HCT116 (cell line): ENCODE results near the gene SLC15A3. TPM values are rescaled to one million over a fixed set of nuclear protein-coding genes. Genes with fewer than 3 reads are reported as not detected.

Source experiments
- ATAC-seq: fragments of 200-7000 bp; cut with Tn5 transposase; 2 replicates; pipeline ENCODE4 v1.9.1; 2020; ENCODE audit warnings: mild to moderate bottlenecking, moderate library complexity
- BruUV-seq: library from RNA; stranded (reverse); fragments of 400-500 nt; replicated peaks from 2 replicates; lab custom pipeline; 2021; lab: Mats Ljungman, UMichigan
- CTCF ChIA-PET: fragments of 300-600 bp; sonication (Branson Sonifier 250); formaldehyde crosslinking; loops from one replicate; lab custom pipeline; 2021; ENCODE audit warnings: antibody characterized with exemption; lab: Charles Lee
- POLR2A ChIA-PET: fragments of 300-600, 350-600 bp; sonication (Branson Sonifier 250); formaldehyde crosslinking; loops from one replicate; lab custom pipeline; 2021; ENCODE audit warnings: antibody characterized with exemption; lab: Charles Lee
- RAD21 ChIA-PET, 2 experiments: fragments of 300-600 bp; sonication (Branson Sonifier 250); formaldehyde crosslinking; loops; one replicate each; lab custom pipeline; 2023; ENCODE audit warnings: low total read pairs in 2 of 2; ENCODE audit not compliant: uncharacterized antibody in 2 of 2, unreplicated experiment in 2 of 2, low non-redundant PET in 1 of 2; lab: Charles Lee
- DNase-seq: peaks from one replicate; pipeline ENCODE4 v3.0.0-alpha.2; 2010; ENCODE audit warnings: low read depth, low spot score
- H2AFZ ChIP-seq: fragments of 200-600 bp; shearing (Covaris generic), sonication (generic); 2 replicates; pipeline ENCODE4 v1.6.1; 2017; ENCODE audit warnings: low read depth, mixed run types, mixed read lengths, antibody characterized with exemption, low read length; ENCODE audit not compliant: poor library complexity, severe bottlenecking
- H3K27ac ChIP-seq: 2 replicates; pipeline ENCODE4 v1.5.1; 2012; ENCODE audit warnings: low read depth, low read length
- H3K27me3 ChIP-seq: fragments of 200-600 bp; sonication (generic); 2 replicates; pipeline ENCODE4 v1.6.1; 2016; ENCODE audit warnings: mixed run types, low read length, mixed read lengths; ENCODE audit not compliant: insufficient read depth
- H3K36me3 ChIP-seq, 2 experiments: fragments of 200-500 bp in 1 of 2; fragments of 200-600 bp in 1 of 2; sonication (Bioruptor generic) in 1 of 2; sonication (generic) in 1 of 2; 2 replicates each; pipeline versions ENCODE4 v1.5.1 to v1.6.1; 2014 to 2016; ENCODE audit warnings: low read length in 2 of 2, inconsistent platforms in 1 of 2, mixed read lengths in 1 of 2, mixed run types in 1 of 2; ENCODE audit not compliant: insufficient read depth in 2 of 2, control insufficient read depth in 1 of 2
- H3K4me1 ChIP-seq, 2 experiments: fragments of 200-600 bp in 1 of 2; sonication (generic) in 1 of 2; 2 replicates each; pipeline versions ENCODE4 v1.5.1 to v1.6.1; 2012 to 2017; ENCODE audit warnings: low read length in 2 of 2, inconsistent platforms in 1 of 2, mild to moderate bottlenecking in 1 of 2, mixed read lengths in 1 of 2, mixed run types in 1 of 2, moderate library complexity in 1 of 2; ENCODE audit not compliant: insufficient read depth in 2 of 2, control insufficient read depth in 1 of 2
- H3K4me2 ChIP-seq: fragments of 200-600 bp; sonication (generic); 2 replicates; pipeline ENCODE4 v1.6.1; 2017; ENCODE audit warnings: mixed run types, low read length, mixed read lengths
- H3K4me3 ChIP-seq, 2 experiments: fragments of 200-600 bp in 1 of 2; sonication (generic) in 1 of 2; replicated peaks in 1 of 2; 2 replicates each; pipeline ENCODE4 v1.5.1; 2011 to 2016; ENCODE audit warnings: low read length in 2 of 2, control low read depth in 1 of 2, low read depth in 1 of 2, mild to moderate bottlenecking in 1 of 2, mixed read lengths in 1 of 2, mixed run types in 1 of 2
- H3K79me2 ChIP-seq: fragments of 200-600 bp; sonication (generic); 2 replicates; pipeline ENCODE4 v1.6.1; 2017; ENCODE audit warnings: mild to moderate bottlenecking, mixed run types, low read length, moderate library complexity, mixed read lengths; ENCODE audit not compliant: insufficient read depth
- H3K9ac ChIP-seq: fragments of 200-600 bp; sonication (generic); 2 replicates; pipeline ENCODE4 v1.6.1; 2016; ENCODE audit warnings: low read length, mixed read lengths
- H3K9me2 ChIP-seq: fragments of 200-600 bp; sonication (generic), shearing (Covaris generic); 2 replicates; pipeline ENCODE4 v1.6.1; 2017; ENCODE audit warnings: mixed run types, mild to moderate bottlenecking, moderate library complexity; ENCODE audit not compliant: insufficient read depth
- H3K9me3 ChIP-seq, 2 experiments: fragments of 200-500 bp in 1 of 2; fragments of 200-600 bp in 1 of 2; sonication (Bioruptor generic) in 1 of 2; sonication (generic) in 1 of 2; 2 replicates each; pipeline ENCODE4 v1.6.1; 2014 to 2017; ENCODE audit warnings: low read length in 2 of 2, mixed read lengths in 2 of 2, inconsistent platforms in 1 of 2, low read depth in 1 of 2, mild to moderate bottlenecking in 1 of 2, mixed run types in 1 of 2, moderate library complexity in 1 of 2; ENCODE audit not compliant: control insufficient read depth in 1 of 2, insufficient read depth in 1 of 2
- H4K20me1 ChIP-seq: fragments of 200-600 bp; sonication (generic), shearing (Covaris generic); 2 replicates; pipeline ENCODE4 v1.6.1; 2017; ENCODE audit warnings: mixed run types, mild to moderate bottlenecking, moderate library complexity; ENCODE audit not compliant: insufficient read depth
- ATF3 ChIP-seq: IDR thresholded peaks from 2 replicates; pipeline ENCODE4 v1.6.1; 2012
- CEBPB ChIP-seq: IDR thresholded peaks from 2 replicates; pipeline ENCODE4 v1.6.1; 2012; ENCODE audit warnings: low read depth
- EZH2 ChIP-seq: fragments of 200-600 bp; sonication (generic); IDR thresholded peaks from 2 replicates; pipeline ENCODE4 v1.6.1; 2017; ENCODE audit warnings: antibody characterized with exemption, mixed run types
- EZH2phosphoT487 ChIP-seq: fragments of 200-600 bp; IDR thresholded peaks from 2 replicates; pipeline ENCODE4 v1.6.1; 2018; ENCODE audit warnings: antibody characterized with exemption, borderline replicate concordance
- JUND ChIP-seq: IDR thresholded peaks from 2 replicates; pipeline ENCODE4 v1.6.1; 2012
- MAX ChIP-seq: IDR thresholded peaks from 2 replicates; pipeline ENCODE4 v1.6.1; 2012
- POLR2A ChIP-seq: IDR thresholded peaks from 2 replicates; pipeline ENCODE4 v1.7.0; 2011; ENCODE audit warnings: borderline replicate concordance; ENCODE audit not compliant: insufficient read depth, insufficient read length; ENCODE audit errors: extremely low read depth
- RAD21 ChIP-seq: IDR thresholded peaks from 2 replicates; pipeline ENCODE4 v1.6.1; 2012; ENCODE audit warnings: low read depth, mild to moderate bottlenecking
- SIN3A ChIP-seq: IDR thresholded peaks from 2 replicates; pipeline ENCODE4 v1.6.1; 2012; ENCODE audit warnings: low read depth
- SP1 ChIP-seq: IDR thresholded peaks from 2 replicates; pipeline ENCODE4 v1.6.1; 2012; ENCODE audit warnings: low read depth
- TCF7L2 ChIP-seq: IDR thresholded peaks from 2 replicates; pipeline ENCODE4 v1.7.0; 2011; ENCODE audit warnings: borderline replicate concordance, inconsistent platforms; ENCODE audit not compliant: insufficient read depth, insufficient read length; ENCODE audit errors: extremely low read depth
- ZFX ChIP-seq: fragments of 450-650 bp; IDR thresholded peaks from 2 replicates; pipeline ENCODE4 v1.6.1; 2017
- ZNF274 ChIP-seq: fragments of 200-500 bp; sonication (Bioruptor generic); IDR thresholded peaks from 2 replicates; pipeline ENCODE4 v1.6.1; 2014; ENCODE audit warnings: mild to moderate bottlenecking, low read depth, low read length, inconsistent platforms
- intact Hi-C: fragments of 100-400 bp; cut with micrococcal nuclease; formaldehyde crosslinking; loops from 2 replicates; pipeline ENCODE4 v1.10.0; 2022
- total RNA-seq: library from RNA; stranded (reverse); gene quantifications from one replicate; pipeline ENCODE4 v1.2.1, GENCODE V29; 2021; ENCODE audit not compliant: unreplicated experiment

Gene SLC15A3
- total RNA-seq, 1 experiment from 2014 or later = not detected

GRCh38 chr11:60932605-60933356 is 19.2 kb downstream of the SLC15A3 start:
- TF ChIP-seq SP1 (no peak), ATF3 (no peak), RAD21 (no peak), EZH2phosphoT487 (no peak), CEBPB (no peak), JUND (no peak), MAX (no peak), SIN3A (no peak), EZH2 (no peak), TCF7L2 (no peak), ZNF274 (no peak), ZFX (no peak), POLR2A (no peak)
- no TSS peak for BruUV-seq
- RAD21 ChIA-PET = no interaction called here
- Histone ChIP-seq H3K36me3 (peaks cover 8 to 18% of the 10 kb centered on the region in 2 experiments; a peak in 3 of 4 replicates), H3K4me2 (no peak overlapping the region), H3K4me1 (no peaks in the 10 kb centered on the region), H3K9me3 (no peaks in the 10 kb centered on the region), H3K4me3 (no peak overlapping the region), H3K27me3 (no peaks in the 10 kb centered on the region), H2AFZ (no peak overlapping the region), H3K9ac (no peak overlapping the region), H3K79me2 (no peaks in the 10 kb centered on the region), H3K9me2 (no peaks in the 10 kb centered on the region), H3K27ac (no peak overlapping the region), H4K20me1 (no peaks in the 10 kb centered on the region)
- intact Hi-C loops = no loop called here
- CTCF ChIA-PET = no interaction called here
- ATAC-seq (no peak), DNase-seq (no peak)
- POLR2A ChIA-PET = no interaction called here
